ENCODE measurements around the gene IGSF21. TPM values are rescaled to one million over a fixed set of nuclear protein-coding genes. Genes with fewer than 3 reads are reported as not detected.

IGSF21 gene
- total and polyA plus RNA-seq, 7 experiments from 2014 or later: not detected

GRCh38 chr1:18409609-18410237, 302.1 kb downstream of the IGSF21 start:
- H3K9me3 Mint-ChIP-seq: peaks cover 2 to 27% (median 10%) of the 10 kb centered on the region in 11 donors
- ChIA-PET POLR2A (no interaction called here), CTCF (no interaction called here)

GRCh38 chr1:18410407-18410806, 302.8 kb downstream of the IGSF21 start:
- H3K4me1 ChIP-seq (ENCODE audit: control insufficient read depth in 2 of 2, insufficient read depth in 2 of 2, low read length in 2 of 2): no peaks in the 10 kb centered on the region
- H3K9me3 ChIP-seq (ENCODE audit: control insufficient read depth in 2 of 3, low read length in 3 of 3): peaks cover 0 to 23% (median 0%) of the 10 kb centered on the region in 3 experiments
- no peak overlapping the region for H3K27ac ChIP-seq (ENCODE audit: low read depth, low read length)
- Mint-ChIP-seq H3K27ac (no peak overlapping the region), H3K36me3 (peaks cover 0 to 7% (median 3%) of the 10 kb centered on the region in 5 donors), H3K4me1 (peaks cover 0 to 4% (median 0%) of the 10 kb centered on the region in 7 donors), H3K9me3 (peaks cover 2 to 26% (median 10%) of the 10 kb centered on the region in 11 donors), H3K4me3 (no peak overlapping the region), H3K27me3 (peaks cover 0 to 38% (median 23%) of the 10 kb centered on the region in 5 donors)
- ChIA-PET POLR2A (no interaction called here), CTCF (no interaction called here)
- intact Hi-C loops (cut with micrococcal nuclease): no loop called here
- DNase-seq (no peak), ATAC-seq (no peak)
- no peak overlapping the region for H3K4me3 ChIP-seq (ENCODE audit: low read length)
- H3K36me3 ChIP-seq (ENCODE audit: control insufficient read depth in 2 of 3, insufficient read depth in 3 of 3, low read length in 3 of 3): no peaks in the 10 kb centered on the region
- H3K27me3 ChIP-seq (ENCODE audit: control insufficient read depth in 2 of 2, insufficient read depth in 2 of 2, low read length in 2 of 2): no peaks in the 10 kb centered on the region

More at GRCh38 chr1:18409609-18410237, 302.1 kb downstream of the IGSF21 start:
- Mint-ChIP-seq H3K4me1 (peaks cover 0 to 3% (median 0%) of the 10 kb centered on the region in 7 donors), H3K36me3 (peaks cover 0 to 7% (median 3%) of the 10 kb centered on the region in 5 donors), H3K27me3 (peaks cover 0 to 38% (median 23%) of the 10 kb centered on the region in 5 donors), H3K27ac (no peak overlapping the region), H3K4me3 (no peak overlapping the region)
- intact Hi-C loops (cut with micrococcal nuclease): no loop called here
- Histone ChIP-seq H3K27ac (ENCODE audit: low read depth, low read length) (no peak overlapping the region), H3K9me3 (ENCODE audit: control insufficient read depth in 2 of 3, low read length in 3 of 3) (peaks cover 0 to 23% (median 0%) of the 10 kb centered on the region in 3 experiments), H3K4me1 (ENCODE audit: control insufficient read depth in 2 of 2, insufficient read depth in 2 of 2, low read length in 2 of 2) (no peaks in the 10 kb centered on the region), H3K27me3 (ENCODE audit: control insufficient read depth in 2 of 2, insufficient read depth in 2 of 2, low read length in 2 of 2) (no peaks in the 10 kb centered on the region), H3K4me3 (ENCODE audit: low read length) (no peak overlapping the region), H3K36me3 (ENCODE audit: control insufficient read depth in 2 of 3, insufficient read depth in 3 of 3, low read length in 3 of 3) (no peaks in the 10 kb centered on the region)
- DNase-seq (no peak), ATAC-seq (no peak)

DNA sequence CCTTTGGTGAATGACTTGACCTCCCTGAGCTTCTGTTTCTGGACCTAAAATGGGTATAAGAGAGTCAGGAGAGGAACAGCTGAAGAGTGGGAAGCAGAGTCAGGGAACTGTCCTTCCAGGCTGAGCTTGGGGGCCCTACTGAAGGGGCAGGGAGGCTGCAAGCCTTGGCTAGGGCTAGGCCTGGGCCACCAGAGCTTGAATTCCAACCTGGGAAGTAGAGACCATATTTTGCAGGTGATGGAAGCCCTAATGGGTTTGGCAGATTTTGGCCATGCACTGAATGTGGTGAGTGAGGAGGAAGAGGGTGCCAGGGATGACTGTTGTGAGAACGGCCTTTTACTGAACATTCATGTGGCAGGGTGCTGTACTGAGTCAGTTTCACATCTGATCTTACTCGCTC, 303.7 kb downstream of the IGSF21 start:
- no peak for ATAC-seq
- Histone ChIP-seq H3K4me3 (ENCODE audit: low read length) (no peak overlapping the region), H3K4me1 (ENCODE audit: control insufficient read depth in 2 of 2, insufficient read depth in 2 of 2, low read length in 2 of 2) (no peaks in the 10 kb centered on the region), H3K27me3 (ENCODE audit: control insufficient read depth in 2 of 2, insufficient read depth in 2 of 2, low read length in 2 of 2) (no peaks in the 10 kb centered on the region), H3K27ac (ENCODE audit: low read depth, low read length) (no peak overlapping the region), H3K9me3 (ENCODE audit: control insufficient read depth in 2 of 3, low read length in 3 of 3) (peaks cover 0 to 23% (median 0%) of the 10 kb centered on the region in 3 experiments), H3K36me3 (ENCODE audit: control insufficient read depth in 2 of 3, insufficient read depth in 3 of 3, low read length in 3 of 3) (no peaks in the 10 kb centered on the region)
- no peak for DNase-seq
- ChIA-PET CTCF (no interaction called here), POLR2A (no interaction called here)
- intact Hi-C loops (cut with micrococcal nuclease): no loop called here
- Mint-ChIP-seq H3K4me1 (peaks cover 0 to 1% (median 0%) of the 10 kb centered on the region in 7 donors), H3K36me3 (peaks cover 0 to 7% (median 3%) of the 10 kb centered on the region in 5 donors), H3K27me3 (peaks cover 0 to 32% (median 20%) of the 10 kb centered on the region in 5 donors), H3K27ac (no peak overlapping the region), H3K9me3 (peaks cover 2 to 26% (median 10%) of the 10 kb centered on the region in 11 donors), H3K4me3 (no peak overlapping the region)

DNA sequence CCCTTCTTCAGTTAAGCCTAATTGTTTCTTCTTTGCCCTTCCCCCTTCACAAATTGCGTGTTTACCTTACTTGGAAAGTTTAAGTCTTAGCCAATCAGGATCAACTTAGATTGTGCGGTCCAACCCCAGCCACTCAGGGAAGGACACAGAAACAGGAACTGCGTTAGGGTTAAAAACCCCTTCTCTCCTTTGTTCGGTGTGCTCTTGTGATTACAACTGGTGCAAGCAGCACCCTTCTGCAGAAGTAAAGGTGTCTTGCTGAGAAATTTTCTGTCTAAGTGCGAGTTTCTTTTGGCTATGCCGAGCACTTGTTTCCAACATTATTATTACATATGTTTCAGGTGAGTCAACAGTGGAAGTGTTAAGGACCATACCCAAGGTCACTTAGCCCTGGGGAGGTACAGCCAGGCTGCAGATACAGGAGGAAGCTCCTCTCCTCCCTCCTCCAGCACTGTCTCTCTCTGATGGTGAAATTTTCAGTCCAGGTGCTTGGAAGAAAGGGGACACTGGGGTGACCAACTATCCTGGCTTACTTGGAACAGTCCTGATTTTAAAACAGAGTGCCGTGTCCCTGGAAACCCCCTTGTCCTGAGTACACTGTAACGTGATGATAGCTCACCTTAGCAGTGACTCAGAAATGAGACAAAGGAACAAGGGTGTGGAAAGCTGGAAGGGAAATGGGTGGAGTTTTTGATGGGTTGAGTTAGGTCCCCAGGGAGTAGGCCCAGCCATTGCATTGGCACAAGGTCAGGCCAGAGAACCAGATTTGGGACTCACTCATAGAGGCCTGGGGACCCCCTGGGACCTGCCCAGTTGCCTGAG, 304.4 kb downstream of the IGSF21 start:
- no peaks in the 10 kb centered on the region for H3K27me3 ChIP-seq (ENCODE audit: control insufficient read depth in 2 of 2, insufficient read depth in 2 of 2, low read length in 2 of 2)
- Mint-ChIP-seq H3K4me1 (peaks cover 0 to 1% (median 0%) of the 10 kb centered on the region in 7 donors), H3K9me3 (peaks cover 2 to 26% (median 10%) of the 10 kb centered on the region in 11 donors), H3K27ac (no peak overlapping the region), H3K4me3 (no peak overlapping the region), H3K36me3 (peaks cover 0 to 7% (median 0%) of the 10 kb centered on the region in 5 donors), H3K27me3 (peaks cover 0 to 32% (median 15%) of the 10 kb centered on the region in 5 donors)
- no peak overlapping the region for H3K27ac ChIP-seq (ENCODE audit: low read depth, low read length)
- no peak overlapping the region for H3K4me3 ChIP-seq (ENCODE audit: low read length)
- POLR2A ChIA-PET: no interaction called here
- intact Hi-C loops (cut with micrococcal nuclease): no loop called here
- no peaks in the 10 kb centered on the region for H3K36me3 ChIP-seq (ENCODE audit: control insufficient read depth in 2 of 3, insufficient read depth in 3 of 3, low read length in 3 of 3)
- ATAC-seq (no peak), DNase-seq (no peak)
- peaks cover 0 to 23% (median 0%) of the 10 kb centered on the region in 3 experiments for H3K9me3 ChIP-seq (ENCODE audit: control insufficient read depth in 2 of 3, low read length in 3 of 3)
- no peaks in the 10 kb centered on the region for H3K4me1 ChIP-seq (ENCODE audit: control insufficient read depth in 2 of 2, insufficient read depth in 2 of 2, low read length in 2 of 2)
- CTCF ChIA-PET: no interaction called here

DNA sequence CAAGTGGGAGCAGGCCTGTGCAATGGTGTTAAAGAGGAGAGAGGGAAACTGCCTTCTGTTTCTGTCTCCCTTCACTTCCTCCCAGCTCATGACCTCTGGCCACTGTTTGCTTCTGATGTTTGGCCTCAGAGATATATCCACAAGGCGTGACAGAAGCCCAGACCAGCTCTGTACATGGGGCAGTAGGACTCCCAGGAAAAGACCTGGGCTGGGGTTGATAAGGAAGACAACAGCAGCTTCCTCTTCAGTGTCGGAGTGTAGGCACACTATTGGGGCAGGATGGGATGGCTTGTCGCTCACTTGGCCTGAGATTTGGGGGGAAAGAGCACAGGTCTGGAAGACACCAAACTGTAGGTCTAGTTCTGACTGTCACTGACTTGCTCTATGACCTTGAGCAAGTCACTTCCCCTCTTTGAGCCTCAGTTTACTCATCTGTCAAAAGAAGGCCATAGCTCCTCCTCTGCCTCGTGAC, 305.3 kb downstream of the IGSF21 start:
- Mint-ChIP-seq H3K27me3 (peaks cover 0 to 32% (median 16%) of the 10 kb centered on the region in 5 donors), H3K27ac (no peak overlapping the region), H3K4me3 (no peak overlapping the region), H3K4me1 (peaks cover 0 to 1% (median 0%) of the 10 kb centered on the region in 7 donors), H3K9me3 (peaks cover 2 to 26% (median 10%) of the 10 kb centered on the region in 11 donors), H3K36me3 (peaks cover 0 to 7% (median 0%) of the 10 kb centered on the region in 5 donors)
- Histone ChIP-seq H3K4me1 (ENCODE audit: control insufficient read depth in 2 of 2, insufficient read depth in 2 of 2, low read length in 2 of 2) (no peaks in the 10 kb centered on the region), H3K4me3 (ENCODE audit: low read length) (no peak overlapping the region), H3K36me3 (ENCODE audit: control insufficient read depth in 2 of 3, insufficient read depth in 3 of 3, low read length in 3 of 3) (no peaks in the 10 kb centered on the region), H3K27ac (ENCODE audit: low read depth, low read length) (no peak overlapping the region), H3K27me3 (ENCODE audit: control insufficient read depth in 2 of 2, insufficient read depth in 2 of 2, low read length in 2 of 2) (no peaks in the 10 kb centered on the region), H3K9me3 (ENCODE audit: control insufficient read depth in 2 of 3, low read length in 3 of 3) (peaks cover 0 to 23% (median 0%) of the 10 kb centered on the region in 3 experiments)
- intact Hi-C loops (cut with micrococcal nuclease): no loop called here
- ATAC-seq (no peak), DNase-seq (no peak)
- ChIA-PET CTCF (no interaction called here), POLR2A (no interaction called here)

DNA sequence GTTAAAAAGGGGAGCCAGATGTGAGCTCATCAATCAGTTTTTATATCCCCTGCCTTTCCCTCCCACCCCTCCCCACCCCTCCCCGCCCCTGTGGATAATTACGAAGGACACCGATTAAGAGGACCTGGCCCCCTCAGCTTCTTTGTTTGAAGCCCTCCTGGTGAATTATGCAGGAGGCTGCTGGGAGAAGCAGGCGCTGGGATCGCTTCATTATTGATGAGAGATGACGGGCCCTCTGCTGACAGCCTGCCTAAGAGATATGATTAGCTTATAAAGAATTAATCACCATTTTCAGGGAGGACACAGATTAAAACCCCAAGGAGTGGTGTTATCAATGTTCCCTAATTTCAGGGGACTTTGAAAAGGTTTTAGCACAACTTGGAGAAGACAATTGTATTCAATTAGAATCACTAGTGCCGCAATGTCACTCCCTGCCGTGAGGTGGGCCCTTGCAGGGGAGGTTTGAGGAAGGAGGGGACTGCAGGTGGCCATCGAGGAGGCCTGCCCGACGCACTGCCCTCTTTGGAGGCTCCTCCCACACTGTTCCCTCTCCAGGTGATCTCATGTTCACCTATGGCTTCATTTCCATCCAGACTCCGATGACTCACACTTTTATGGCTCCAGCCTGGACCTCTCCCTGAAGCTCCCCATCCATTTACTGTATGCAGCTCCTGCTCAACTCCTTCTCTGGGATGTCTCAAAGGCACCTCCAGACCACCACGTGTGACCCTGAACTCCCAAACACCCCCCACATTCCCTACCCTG, 306.1 kb downstream of the IGSF21 start:
- H3K4me3 Mint-ChIP-seq: peak overlapping the region in 1 of 10 donors; percentile 45
- no peak overlapping the region for H3K27ac Mint-ChIP-seq
- H3K36me3 Mint-ChIP-seq: peaks cover 0 to 7% (median 0%) of the 10 kb centered on the region in 5 donors
- Histone ChIP-seq H3K27me3 (ENCODE audit: control insufficient read depth in 2 of 2, insufficient read depth in 2 of 2, low read length in 2 of 2) (no peaks in the 10 kb centered on the region), H3K4me1 (ENCODE audit: control insufficient read depth in 2 of 2, insufficient read depth in 2 of 2, low read length in 2 of 2) (no peaks in the 10 kb centered on the region), H3K4me3 (ENCODE audit: low read length) (no peak overlapping the region), H3K9me3 (ENCODE audit: control insufficient read depth in 2 of 3, low read length in 3 of 3) (peaks cover 0 to 23% (median 0%) of the 10 kb centered on the region in 3 experiments), H3K36me3 (ENCODE audit: control insufficient read depth in 2 of 3, insufficient read depth in 3 of 3, low read length in 3 of 3) (no peaks in the 10 kb centered on the region), H3K27ac (ENCODE audit: low read depth, low read length) (no peak overlapping the region)
- intact Hi-C loops (cut with micrococcal nuclease): no loop called here
- peaks cover 2 to 26% (median 10%) of the 10 kb centered on the region in 11 donors for H3K9me3 Mint-ChIP-seq
- ATAC-seq (no peak), DNase-seq (no peak)
- ChIA-PET POLR2A (no interaction called here), CTCF (no interaction called here)
- peaks cover 0 to 1% (median 0%) of the 10 kb centered on the region in 7 donors for H3K4me1 Mint-ChIP-seq
- peaks cover 0 to 35% (median 19%) of the 10 kb centered on the region in 5 donors for H3K27me3 Mint-ChIP-seq
